PC-9 (cell line): Measurements from ENCODE around the gene SBF2. TPM values are rescaled to one million over a fixed set of nuclear protein-coding genes. Genes with fewer than 3 reads are reported as not detected.
A peak's percentile ranks its signal among the peaks of the same experiment; 100 is the strongest.

Source experiments
- BruUV-seq: library from RNA; stranded (reverse); fragments of 400-500 nt; replicated peaks from 2 replicates; lab custom pipeline; 2021; lab: Mats Ljungman, UMichigan
- CTCF ChIA-PET: fragments of 300-600 bp; sonication (Branson Sonifier 250); formaldehyde crosslinking; loops from one replicate; lab custom pipeline; 2022; ENCODE audit warnings: antibody characterized with exemption; lab: Charles Lee
- POLR2A ChIA-PET: fragments of 300-600 bp; sonication (Branson Sonifier 250); formaldehyde crosslinking; loops from one replicate; lab custom pipeline; 2022; ENCODE audit warnings: antibody characterized with exemption; ENCODE audit not compliant: unreplicated experiment; lab: Charles Lee
- DNase-seq, 2 experiments: peaks; one replicate each; pipeline versions ENCODE4 v3.0.0 to v3.0.0-alpha.2; 2015 to 2022; ENCODE audit warnings: mixed read lengths in 1 of 2
- H2AFZ ChIP-seq: fragments of 200-600 bp; sonication (generic); 2 replicates; pipeline ENCODE4 v1.8.1; 2017; ENCODE audit warnings: antibody characterized with exemption
- H3F3A ChIP-seq: fragments of 200-600 bp; sonication (generic); 2 replicates; pipeline ENCODE4 v1.8.1; 2017; ENCODE audit warnings: antibody characterized with exemption, mild to moderate bottlenecking, low read depth; ENCODE audit not compliant: insufficient read depth
- H3K27ac ChIP-seq: fragments of 200-600 bp; sonication (generic); 2 replicates; pipeline ENCODE4 v1.6.1; 2016; ENCODE audit warnings: mixed run types
- H3K27me3 ChIP-seq: fragments of 200-600 bp; sonication (generic); 2 replicates; pipeline ENCODE4 v1.6.1; 2016; ENCODE audit warnings: low read depth, mixed run types; ENCODE audit not compliant: insufficient read depth
- H3K36me3 ChIP-seq: fragments of 200-600 bp; sonication (generic); 2 replicates; pipeline ENCODE4 v1.6.1; 2016; ENCODE audit warnings: low read depth, mixed run types
- H3K4me1 ChIP-seq: fragments of 200-600 bp; sonication (generic); replicated peaks from 2 replicates; pipeline ENCODE4 v1.6.1; 2016; ENCODE audit warnings: mixed run types; ENCODE audit not compliant: insufficient read depth
- H3K4me2 ChIP-seq: fragments of 200-600 bp; sonication (generic); 2 replicates; pipeline ENCODE4 v1.6.1; 2017; ENCODE audit warnings: mixed run types
- H3K4me3 ChIP-seq: fragments of 200-600 bp; sonication (generic); 2 replicates; pipeline ENCODE4 v1.6.1; 2016; ENCODE audit warnings: mixed run types
- H3K79me2 ChIP-seq: fragments of 200-600 bp; sonication (generic); 2 replicates; pipeline ENCODE4 v1.6.1; 2017; ENCODE audit warnings: low read depth, mixed run types
- H3K9me2 ChIP-seq: fragments of 200-600 bp; sonication (generic); 2 replicates; pipeline ENCODE4 v1.8.1; 2017; ENCODE audit warnings: mild to moderate bottlenecking; ENCODE audit not compliant: insufficient read depth
- H3K9me3 ChIP-seq: fragments of 200-600 bp; sonication (generic); 2 replicates; pipeline ENCODE4 v1.8.1; 2016; ENCODE audit warnings: low read depth; ENCODE audit not compliant: insufficient read depth
- H4K20me1 ChIP-seq: fragments of 200-600 bp; sonication (generic); 2 replicates; pipeline ENCODE4 v1.8.1; 2017; ENCODE audit not compliant: insufficient read depth
- CTCF ChIP-seq: fragments of 200-600 bp; sonication (generic); conservative IDR thresholded peaks from 2 replicates; pipeline ENCODE4 v1.6.1; 2017; ENCODE audit warnings: mixed run types, antibody characterized with exemption, mild to moderate bottlenecking, moderate library complexity
- EZH2 ChIP-seq: fragments of 200-600 bp; sonication (generic); IDR thresholded peaks from 2 replicates; pipeline ENCODE4 v1.8.0; 2017; ENCODE audit warnings: antibody characterized with exemption, low read depth
- intact Hi-C: fragments of 100-400 bp; cut with micrococcal nuclease; formaldehyde crosslinking; loops from one replicate; pipeline ENCODE4 v1.10.0; 2022; ENCODE audit not compliant: unreplicated experiment
- total RNA-seq: library from RNA; stranded (reverse); gene quantifications from 2 replicates; pipeline ENCODE4 v1.2.3, GENCODE V29; 2021

SBF2 gene
- total RNA-seq, 1 experiment from 2014 or later: 18.6 TPM

GRCh38 chr11:10308201-10308954 lies 14.4 kb upstream of the SBF2 start:
- H3K27ac ChIP-seq: peak overlapping the region; percentile 98
- peak overlapping the region; percentile 93 for H3K4me2 ChIP-seq
- peaks cover 25% of the 10 kb centered on the region for H3K4me1 ChIP-seq
- H3K4me3 ChIP-seq: peak overlapping the region; percentile 87; the same call in 1 of the 2 replicates
- H3F3A ChIP-seq: peaks cover 45% of the 10 kb centered on the region; the same call in 1 of the 2 replicates
- ChIA-PET POLR2A (no interaction called here), CTCF (interaction anchor here (0.6 to 1.6 kb wide), 3 partner anchors 58 to 592 kb away, joined by 3 to 6 read pairs (median 4); no protein-coding TSS in a partner anchor)
- H3K9me2 ChIP-seq: no peaks in the 10 kb centered on the region
- H4K20me1 ChIP-seq: no peaks in the 10 kb centered on the region
- no TSS peak for BruUV-seq
- peaks cover 29% of the 10 kb centered on the region for H3K79me2 ChIP-seq
- TF ChIP-seq EZH2: no peak
- no peak for TF ChIP-seq CTCF
- DNase-seq: no peak
- intact Hi-C loops: loop anchor here (2.0 to 10.0 kb wide), 7 partner anchors 14 to 696 kb away; no protein-coding TSS in a partner anchor
- no peaks in the 10 kb centered on the region for H3K9me3 ChIP-seq
- peak overlapping the region; percentile 83 for H2AFZ ChIP-seq
- H3K36me3 ChIP-seq: no peaks in the 10 kb centered on the region
- no peaks in the 10 kb centered on the region for H3K27me3 ChIP-seq

- Histone ChIP-seq H2AFZ (peak overlapping the region; percentile 83), H3K27ac (peak overlapping the region; percentile 98), H3K9me3 (no peaks in the 10 kb centered on the region), H3K4me2 (peak overlapping the region; percentile 93), H3K36me3 (no peaks in the 10 kb centered on the region), H3K9me2 (no peaks in the 10 kb centered on the region), H3F3A (peaks cover 48% of the 10 kb centered on the region; the same call in 1 of the 2 replicates), H3K4me3 (peak overlapping the region; percentile 87), H3K79me2 (peaks cover 37% of the 10 kb centered on the region), H3K4me1 (peaks cover 25% of the 10 kb centered on the region), H3K27me3 (no peaks in the 10 kb centered on the region), H4K20me1 (no peaks in the 10 kb centered on the region)
- TF ChIP-seq EZH2 (no peak), CTCF (peak; percentile 95)
- intact Hi-C loops: loop anchor here (1.0 to 10.0 kb wide), 8 partner anchors 15 to 695 kb away; no protein-coding TSS in a partner anchor
- no TSS peak for BruUV-seq
- ChIA-PET CTCF (interaction anchor here (0.5 to 0.7 kb wide), 5 partner anchors 89 to 591 kb away, joined by 3 to 12 read pairs (median 4); no protein-coding TSS in a partner anchor), POLR2A (interaction anchor here (0.7 kb wide), 1 partner anchor 303 kb away, joined by 3 read pairs; no protein-coding TSS in a partner anchor)
- peak; percentile 83 to 87 for DNase-seq
These were observed 13.6 kb upstream of the SBF2 start for GRCh38 chr11:10307400-10308200.

- BruUV-seq: no TSS peak
- H3K9me2 ChIP-seq: no peaks in the 10 kb centered on the region
- POLR2A ChIA-PET: interaction anchor here (0.7 kb wide), 1 partner anchor 302 kb away, joined by 3 read pairs; no protein-coding TSS in a partner anchor
These were observed 13.0 kb upstream of the SBF2 start for GRCh38 chr11:10307022-10307399.

More at GRCh38 chr11:10307022-10307399, 13.0 kb upstream of the SBF2 start:
- H3K36me3 ChIP-seq: no peaks in the 10 kb centered on the region
- peak overlapping the region; percentile 93 for H3K4me2 ChIP-seq
- peaks cover 43% of the 10 kb centered on the region for H3K79me2 ChIP-seq
- H3F3A ChIP-seq: peaks cover 54% of the 10 kb centered on the region
- CTCF ChIA-PET: interaction anchor here (0.5 to 0.6 kb wide), 2 partner anchors 89 to 216 kb away, joined by 3 to 4 read pairs; no protein-coding TSS in a partner anchor
- peak overlapping the region; percentile 83; the same call in 1 of the 2 replicates for H2AFZ ChIP-seq
- DNase-seq: peak in 1 of 2 experiments; percentile 83
- H4K20me1 ChIP-seq: no peaks in the 10 kb centered on the region
- intact Hi-C loops: loop anchor here (1.0 to 10.0 kb wide), 7 partner anchors 45 to 695 kb away; no protein-coding TSS in a partner anchor
- TF ChIP-seq CTCF (no peak), EZH2 (no peak)
- H3K4me1 ChIP-seq: peaks cover 25% of the 10 kb centered on the region
- peak overlapping the region; percentile 98 for H3K27ac ChIP-seq
- no peaks in the 10 kb centered on the region for H3K9me3 ChIP-seq
- H3K4me3 ChIP-seq: peak overlapping the region; percentile 87
- H3K27me3 ChIP-seq: no peaks in the 10 kb centered on the region
